ENCODE measurements around the gene KCNH6.
A peak's percentile ranks its signal among the peaks of the same experiment; 100 is the strongest.

Gene KCNH6

GRCh38 chr17:63506627-63507026 is 16.5 kb upstream of the KCNH6 start:
- no peak for DNase-seq (ENCODE audit: low spot score)
- no peak for FAIRE-seq

GRCh38 chr17:63511331-63511730 is 11.8 kb upstream of the KCNH6 start:
- no peak for FAIRE-seq
- DNase-seq (ENCODE audit: low spot score): no peak

- no peak for DNase-seq (ENCODE audit: low spot score)
These were observed 10.8 kb upstream of the KCNH6 start for GRCh38 chr17:63512388-63512787.

GRCh38 chr17:63512896-63513644 is 10.1 kb upstream of the KCNH6 start:
- FAIRE-seq (peak; percentile 42), DNase-seq (ENCODE audit: low spot score) (no peak)

More at GRCh38 chr17:63512388-63512787, 10.8 kb upstream of the KCNH6 start:
- no peak for FAIRE-seq

GRCh38 chr17:63514477-63514876 is 8.7 kb upstream of the KCNH6 start:
- FAIRE-seq (no peak), DNase-seq (ENCODE audit: low spot score) (no peak)

GRCh38 chr17:63514974-63515373 is 8.2 kb upstream of the KCNH6 start:
- DNase-seq (ENCODE audit: low spot score) (no peak), FAIRE-seq (no peak)

GRCh38 chr17:63515426-63515825 is 7.7 kb upstream of the KCNH6 start:
- no peak for DNase-seq (ENCODE audit: low spot score)
- FAIRE-seq: no peak

- DNase-seq (ENCODE audit: low spot score): peak; percentile 82
- peak; percentile 66 for FAIRE-seq
These were observed 6.0 kb upstream of the KCNH6 start for GRCh38 chr17:63516910-63517824.

- no peak for FAIRE-seq
- DNase-seq (ENCODE audit: low spot score): no peak
These were observed 5.2 kb upstream of the KCNH6 start for GRCh38 chr17:63517825-63518534.

- DNase-seq (ENCODE audit: low spot score): no peak
- FAIRE-seq: peak; percentile 90
These were observed 3.9 kb upstream of the KCNH6 start for GRCh38 chr17:63519116-63519881.

- peak; percentile 44 for FAIRE-seq
These were observed 2.9 kb upstream of the KCNH6 start for GRCh38 chr17:63519972-63520882.

GRCh38 chr17:63524051-63524450 is 893 bp downstream of the KCNH6 start:
- FAIRE-seq (no peak), DNase-seq (ENCODE audit: low spot score) (no peak)

More at GRCh38 chr17:63519972-63520882, 2.9 kb upstream of the KCNH6 start:
- no peak for DNase-seq (ENCODE audit: low spot score)

- FAIRE-seq: no peak
These were observed 2.2 kb downstream of the KCNH6 start for GRCh38 chr17:63525190-63525946.

GRCh38 chr17:63526861-63527260 is 3.7 kb downstream of the KCNH6 start:
- DNase-seq (ENCODE audit: low spot score) (no peak), FAIRE-seq (no peak)

More at GRCh38 chr17:63525190-63525946, 2.2 kb downstream of the KCNH6 start:
- no peak for DNase-seq (ENCODE audit: low spot score)

- FAIRE-seq: no peak
These were observed 5.0 kb downstream of the KCNH6 start for GRCh38 chr17:63528183-63528582.

GRCh38 chr17:63529711-63530556 is 6.8 kb downstream of the KCNH6 start:
- FAIRE-seq: peak; percentile 46

More at GRCh38 chr17:63528183-63528582, 5.0 kb downstream of the KCNH6 start:
- DNase-seq (ENCODE audit: low spot score): no peak

GRCh38 chr17:63530557-63531021 is 7.4 kb downstream of the KCNH6 start:
- FAIRE-seq: no peak
- DNase-seq (ENCODE audit: low spot score): no peak

More at GRCh38 chr17:63529711-63530556, 6.8 kb downstream of the KCNH6 start:
- DNase-seq (ENCODE audit: low spot score): no peak
